PFSK-1 (cell line): ENCODE data around the gene HEPN1.

ENCODE experiments used
- POLR2AphosphoS5 ChIP-seq: IDR thresholded peaks from 2 replicates; pipeline ENCODE4 v1.6.1; 2012; ENCODE audit warnings: low read depth, mild to moderate bottlenecking, control low read depth, low read length, moderate library complexity
- REST ChIP-seq, 2 experiments: IDR thresholded peaks; 2 replicates each; pipeline versions ENCODE4 v1.6.1 to v1.8.0; 2011 to 2012; ENCODE audit warnings: low read depth in 2 of 2, low read length in 2 of 2, control low read depth in 1 of 2, inconsistent platforms in 1 of 2, mild to moderate bottlenecking in 1 of 2, moderate library complexity in 1 of 2; ENCODE audit not compliant: insufficient read depth in 1 of 2
- SIN3A ChIP-seq: IDR thresholded peaks from 2 replicates; pipeline ENCODE4 v1.6.1; 2012; ENCODE audit warnings: mild to moderate bottlenecking, low read length, moderate library complexity, borderline replicate concordance; ENCODE audit not compliant: insufficient read depth
- TAF1 ChIP-seq: IDR thresholded peaks from 2 replicates; pipeline ENCODE4 v1.6.1; 2012; ENCODE audit warnings: low read length, control low read depth, borderline replicate concordance; ENCODE audit not compliant: insufficient read depth

- TF ChIP-seq REST (IDR thresholded peaks at IDR 0.05; ENCODE audit: insufficient read depth in 1 of 2, low read depth in 2 of 2, low read length in 2 of 2) (no peak), TAF1 (no peak), POLR2AphosphoS5 (no peak), SIN3A (no peak)
Measured at GRCh38 chr11:124880958-124881357, 38.1 kb upstream of the HEPN1 start.
